Body of pancreas (tissue), 4 donors: ENCODE results near the gene LAPTM4A. TPM values are rescaled to one million over a fixed set of nuclear protein-coding genes. Genes with fewer than 3 reads are reported as not detected.
A peak's percentile ranks its signal among the peaks of the same experiment; 100 is the strongest.

Source experiments
- ATAC-seq: fragments of 150-250 bp; one replicate; pipeline ENCODE4 v1.9.1; 2016
- DNase-seq, 4 donors: peaks; one replicate each; pipeline ENCODE4 v3.0.0-alpha.2; 2019
- H3K27ac ChIP-seq, 4 donors: fragments of 200-600 bp; sonication (generic); 1 replicate in 3 of 4; 2 replicates in 1 of 4; pipeline versions ENCODE4 v1.5.1 to v1.6.1; 2016 to 2019; ENCODE audit warnings: mild to moderate bottlenecking in 1 of 4, mixed read lengths in 1 of 4, moderate library complexity in 1 of 4
- H3K27me3 ChIP-seq, 2 donors: fragments of 200-600 bp; sonication (generic); one replicate each; pipeline ENCODE4 v1.6.0; 2016; ENCODE audit warnings: mild to moderate bottlenecking in 1 of 2
- H3K36me3 ChIP-seq, 2 donors: fragments of 200-600 bp; sonication (generic); replicated peaks in 1 of 2; 2 replicates each; pipeline ENCODE4 v1.5.1; 2016; ENCODE audit warnings: low read depth in 2 of 2; ENCODE audit not compliant: insufficient read depth in 1 of 2
- H3K4me1 ChIP-seq: fragments of 200-600 bp; sonication (generic); one replicate; pipeline ENCODE4 v1.6.0; 2016
- H3K4me3 ChIP-seq, 2 donors: fragments of 200-600 bp; sonication (generic); 1 replicate in 1 of 2; 2 replicates in 1 of 2; pipeline ENCODE4 v1.5.1; 2016 to 2019
- H3K9me3 ChIP-seq, 3 donors: fragments of 200-600 bp; sonication (generic); 1 replicate in 2 of 3; 2 replicates in 1 of 3; pipeline ENCODE4 v1.5.1; 2016
- CTCF ChIP-seq, 7 experiments: fragments of 450-650 bp in 4 of 7; fragments of 200-600 bp in 3 of 7; sonication (generic) in 3 of 7; IDR thresholded peaks; one replicate each; pipeline ENCODE4 v1.5.1; 2016 to 2019; ENCODE audit warnings: antibody characterized with exemption in 7 of 7
- POLR2A ChIP-seq, 3 donors: fragments of 450-650 bp; IDR thresholded peaks; one replicate each; pipeline ENCODE4 v1.6.1; 2016; ENCODE audit warnings: antibody characterized with exemption in 3 of 3, mild to moderate bottlenecking in 2 of 3
- WGBS, 2 donors: methylation state at CpG; one replicate each; pipeline ENCODE4 v1.1.5; 2017; 5-methylcytosine and 5-hydroxymethylcytosine counted together
- intact Hi-C: fragments of 100-400 bp; cut with DNase I; formaldehyde crosslinking; loops from one replicate; pipeline ENCODE4 v1.15.1; 2023
- total RNA-seq, 2 donors: library from RNA; depleted of rRNA; stranded (reverse); fragments of >200 nt; gene quantifications; one replicate each; pipeline ENCODE4 v1.1.0, GENCODE V29; 2016

Gene LAPTM4A
- total RNA-seq, 2 donors from 2014 or later: 39.9 to 100 TPM

GRCh38 chr2:20060106-20060505, 8.7 kb upstream of the LAPTM4A start:
- no peak overlapping the region for H3K27ac ChIP-seq
- H3K9me3 ChIP-seq: no peaks in the 10 kb centered on the region
- H3K4me1 ChIP-seq: no peaks in the 10 kb centered on the region
- no peak overlapping the region for H3K4me3 ChIP-seq
- 93 to 100% methylated on average over 1 of the region's 1 CpG for WGBS, 2 donors
- TF ChIP-seq CTCF (IDR thresholded peaks at IDR 0.05): no peak
- TF ChIP-seq POLR2A (IDR thresholded peaks at IDR 0.05): no peak
- H3K27me3 ChIP-seq: no peaks in the 10 kb centered on the region
- no peak for DNase-seq
- H3K36me3 ChIP-seq: no peaks in the 10 kb centered on the region
- ATAC-seq: no peak
- intact Hi-C loops: no loop called here

GRCh38 chr2:20057268-20057667, 5.8 kb upstream of the LAPTM4A start:
- TF ChIP-seq CTCF (IDR thresholded peaks at IDR 0.05) (no peak), POLR2A (IDR thresholded peaks at IDR 0.05) (no peak)
- ATAC-seq: no peak
- intact Hi-C loops: no loop called here

GRCh38 chr2:20054931-20055330, 3.5 kb upstream of the LAPTM4A start:
- Histone ChIP-seq H3K36me3 (no peaks in the 10 kb centered on the region), H3K4me3 (no peak overlapping the region), H3K9me3 (no peaks in the 10 kb centered on the region), H3K27ac (no peak overlapping the region), H3K4me1 (peaks cover 9% of the 10 kb centered on the region), H3K27me3 (no peaks in the 10 kb centered on the region)
- ATAC-seq (no peak), DNase-seq (no peak)
- intact Hi-C loops: no loop called here
- WGBS, 2 donors: 75 to 76% methylated on average over 3 of the region's 3 CpGs
- TF ChIP-seq CTCF (IDR thresholded peaks at IDR 0.05) (no peak), POLR2A (IDR thresholded peaks at IDR 0.05) (no peak)

More at GRCh38 chr2:20057268-20057667, 5.8 kb upstream of the LAPTM4A start:
- no peaks in the 10 kb centered on the region for H3K36me3 ChIP-seq
- DNase-seq: no peak
- H3K9me3 ChIP-seq: no peaks in the 10 kb centered on the region
- no peak overlapping the region for H3K4me3 ChIP-seq
- H3K27ac ChIP-seq: no peak overlapping the region
- H3K27me3 ChIP-seq: no peaks in the 10 kb centered on the region
- WGBS, 2 donors: 92 to 100% methylated on average over 1 of the region's 1 CpG
- peaks cover 9% of the 10 kb centered on the region for H3K4me1 ChIP-seq

- TF ChIP-seq CTCF (IDR thresholded peaks at IDR 0.05) (no peak), POLR2A (IDR thresholded peaks at IDR 0.05) (no peak)
- Histone ChIP-seq H3K4me1 (peaks cover 15% of the 10 kb centered on the region), H3K36me3 (no peaks in the 10 kb centered on the region), H3K27ac (no peak overlapping the region), H3K27me3 (no peaks in the 10 kb centered on the region), H3K4me3 (no peak overlapping the region), H3K9me3 (no peaks in the 10 kb centered on the region)
- DNase-seq: no peak
- intact Hi-C loops: no loop called here
- WGBS, 2 donors: 78 to 92% methylated on average over 5 to 6 of the region's 6 CpGs
- ATAC-seq: no peak
Observed at GRCh38 chr2:20054119-20054518, 2.7 kb upstream of the LAPTM4A start.

- DNase-seq: peak; percentile 52 to 76 (median 60)
- WGBS, 2 donors: 5 to 12% methylated on average over 5 of the region's 5 CpGs
- Histone ChIP-seq H3K27ac (peak overlapping the region; percentile 91 to 98 (median 94)), H3K9me3 (no peaks in the 10 kb centered on the region), H3K27me3 (no peaks in the 10 kb centered on the region), H3K4me3 (no peak overlapping the region), H3K36me3 (no peaks in the 10 kb centered on the region), H3K4me1 (peaks cover 28% of the 10 kb centered on the region)
- no peak for TF ChIP-seq CTCF (IDR thresholded peaks at IDR 0.05)
- TF ChIP-seq POLR2A (IDR thresholded peaks at IDR 0.05): no peak
- ATAC-seq: peak; percentile 16
- intact Hi-C loops: no loop called here
Observed at GRCh38 chr2:20052861-20053281, 1.4 kb upstream of the LAPTM4A start.
